Ishikawa (cell line): Measurements from ENCODE around the gene SPNS3.

Source experiments
- CEBPB ChIP-seq: IDR thresholded peaks from 2 replicates; pipeline ENCODE4 v1.6.1; 2012
- CREB1 ChIP-seq: IDR thresholded peaks from 2 replicates; pipeline ENCODE4 v1.6.1; 2012; ENCODE audit warnings: low read depth
- EGR1 ChIP-seq: IDR thresholded peaks from 2 replicates; pipeline ENCODE4 v1.6.1; 2012
- EP300 ChIP-seq: IDR thresholded peaks from 2 replicates; pipeline ENCODE4 v1.6.1; 2012; ENCODE audit warnings: borderline replicate concordance
- FOXM1 ChIP-seq: IDR thresholded peaks from 2 replicates; pipeline ENCODE4 v1.6.1; 2012; ENCODE audit warnings: low read depth, borderline replicate concordance
- MAX ChIP-seq: IDR thresholded peaks from 2 replicates; pipeline ENCODE4 v1.6.1; 2012
- NFIC ChIP-seq: IDR thresholded peaks from 2 replicates; pipeline ENCODE4 v1.6.1; 2012
- RAD21 ChIP-seq: IDR thresholded peaks from 2 replicates; pipeline ENCODE4 v1.6.1; 2012; ENCODE audit warnings: low read depth
- TAF1 ChIP-seq: IDR thresholded peaks from 2 replicates; pipeline ENCODE4 v1.6.1; 2012; ENCODE audit warnings: low read depth, mild to moderate bottlenecking
- TCF12 ChIP-seq: IDR thresholded peaks from 2 replicates; pipeline ENCODE4 v1.6.1; 2012; ENCODE audit warnings: low read depth
- TEAD4 ChIP-seq: IDR thresholded peaks from 2 replicates; pipeline ENCODE4 v1.6.1; 2012
- YY1 ChIP-seq: IDR thresholded peaks from 2 replicates; pipeline ENCODE4 v1.6.1; 2012; ENCODE audit warnings: low read depth
- ZBTB7A ChIP-seq: IDR thresholded peaks from 2 replicates; pipeline ENCODE4 v1.6.1; 2012; ENCODE audit warnings: low read depth
- TF ChIP-seq, protein P1 (sequence below): IDR thresholded peaks from 2 replicates; pipeline ENCODE4 v1.6.1; 2012; ENCODE audit warnings: low read depth, mild to moderate bottlenecking
- TF ChIP-seq, protein P2 (sequence below): IDR thresholded peaks from 2 replicates; pipeline ENCODE4 v1.6.1; 2012

The SPNS3 gene

GRCh38 chr17:4490109-4490591, 56.4 kb downstream of the SPNS3 start:
- no peak for TF ChIP-seq EP300
- no peak for TF ChIP-seq TCF12
- no peak for TF ChIP-seq TEAD4
- TF ChIP-seq ZBTB7A, result no peak
- TF ChIP-seq, protein P1, sequence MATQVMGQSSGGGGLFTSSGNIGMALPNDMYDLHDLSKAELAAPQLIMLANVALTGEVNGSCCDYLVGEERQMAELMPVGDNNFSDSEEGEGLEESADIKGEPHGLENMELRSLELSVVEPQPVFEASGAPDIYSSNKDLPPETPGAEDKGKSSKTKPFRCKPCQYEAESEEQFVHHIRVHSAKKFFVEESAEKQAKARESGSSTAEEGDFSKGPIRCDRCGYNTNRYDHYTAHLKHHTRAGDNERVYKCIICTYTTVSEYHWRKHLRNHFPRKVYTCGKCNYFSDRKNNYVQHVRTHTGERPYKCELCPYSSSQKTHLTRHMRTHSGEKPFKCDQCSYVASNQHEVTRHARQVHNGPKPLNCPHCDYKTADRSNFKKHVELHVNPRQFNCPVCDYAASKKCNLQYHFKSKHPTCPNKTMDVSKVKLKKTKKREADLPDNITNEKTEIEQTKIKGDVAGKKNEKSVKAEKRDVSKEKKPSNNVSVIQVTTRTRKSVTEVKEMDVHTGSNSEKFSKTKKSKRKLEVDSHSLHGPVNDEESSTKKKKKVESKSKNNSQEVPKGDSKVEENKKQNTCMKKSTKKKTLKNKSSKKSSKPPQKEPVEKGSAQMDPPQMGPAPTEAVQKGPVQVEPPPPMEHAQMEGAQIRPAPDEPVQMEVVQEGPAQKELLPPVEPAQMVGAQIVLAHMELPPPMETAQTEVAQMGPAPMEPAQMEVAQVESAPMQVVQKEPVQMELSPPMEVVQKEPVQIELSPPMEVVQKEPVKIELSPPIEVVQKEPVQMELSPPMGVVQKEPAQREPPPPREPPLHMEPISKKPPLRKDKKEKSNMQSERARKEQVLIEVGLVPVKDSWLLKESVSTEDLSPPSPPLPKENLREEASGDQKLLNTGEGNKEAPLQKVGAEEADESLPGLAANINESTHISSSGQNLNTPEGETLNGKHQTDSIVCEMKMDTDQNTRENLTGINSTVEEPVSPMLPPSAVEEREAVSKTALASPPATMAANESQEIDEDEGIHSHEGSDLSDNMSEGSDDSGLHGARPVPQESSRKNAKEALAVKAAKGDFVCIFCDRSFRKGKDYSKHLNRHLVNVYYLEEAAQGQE, result no peak
- TF ChIP-seq MAX, result no peak
- TF ChIP-seq TAF1, result no peak
- no peak for TF ChIP-seq CEBPB
- no peak for TF ChIP-seq YY1
- no peak for TF ChIP-seq NFIC
- no peak for TF ChIP-seq FOXM1
- no peak for TF ChIP-seq RAD21
- TF ChIP-seq EGR1, result no peak
- TF ChIP-seq CREB1, result no peak
- TF ChIP-seq, protein P2, sequence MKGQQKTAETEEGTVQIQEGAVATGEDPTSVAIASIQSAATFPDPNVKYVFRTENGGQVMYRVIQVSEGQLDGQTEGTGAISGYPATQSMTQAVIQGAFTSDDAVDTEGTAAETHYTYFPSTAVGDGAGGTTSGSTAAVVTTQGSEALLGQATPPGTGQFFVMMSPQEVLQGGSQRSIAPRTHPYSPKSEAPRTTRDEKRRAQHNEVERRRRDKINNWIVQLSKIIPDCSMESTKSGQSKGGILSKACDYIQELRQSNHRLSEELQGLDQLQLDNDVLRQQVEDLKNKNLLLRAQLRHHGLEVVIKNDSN, result no peak

GRCh38 chr17:4490637-4491061, 56.9 kb downstream of the SPNS3 start:
- no peak for TF ChIP-seq MAX
- no peak for TF ChIP-seq CREB1
- no peak for TF ChIP-seq FOXM1
- TF ChIP-seq, protein P2, result no peak
- no peak for TF ChIP-seq NFIC

- TF ChIP-seq TEAD4 (peak; percentile 42; the same call in 1 of the 2 replicates), TAF1 (no peak), RAD21 (peak; percentile 5; the same call in 1 of the 2 replicates), FOXM1 (no peak), YY1 (no peak), MAX (peak; percentile 77), EP300 (no peak), TCF12 (no peak), ZBTB7A (peak; percentile 79)
- TF ChIP-seq, protein P1, result peak; percentile 97
- TF ChIP-seq, protein P2, result 0 out of 2 replicates have a peak, but pooled peaks have one; percentile 13
Observed at GRCh38 chr17:4492721-4493561, 59.2 kb downstream of the SPNS3 start.

GRCh38 chr17:4497101-4497824, 63.5 kb downstream of the SPNS3 start:
- TF ChIP-seq TCF12 (peak; percentile 75), TAF1 (no peak), CREB1 (no peak), NFIC (no peak), MAX (peak; percentile 31; the same call in 1 of the 2 replicates)
